Progenitor cell of endocrine pancreas (in vitro differentiated cells): Measurements from ENCODE around the gene LDLRAD2. TPM values are rescaled to one million over a fixed set of nuclear protein-coding genes. Genes with fewer than 3 reads are reported as not detected.
"Not testable (repeated sequence)": the region's sequence is repeated elsewhere in the genome, so short reads cannot be mapped to it uniquely, and the experiment has no call there.

Source experiments
- DNase-seq: peaks from one replicate; pipeline ENCODE4 v3.0.0; 2021; ENCODE audit warnings: low spot score; ENCODE audit not compliant: unreplicated experiment
- H3K27ac Mint-ChIP-seq: 2 replicates; pipeline ENCODE4 v1.8.0; 2021; ENCODE audit warnings: mild to moderate bottlenecking, moderate library complexity, mixed read lengths
- H3K27me3 Mint-ChIP-seq: 2 replicates; pipeline ENCODE4 v1.8.0; 2021; ENCODE audit warnings: mixed read lengths
- H3K36me3 Mint-ChIP-seq: 2 replicates; pipeline ENCODE4 v1.8.0; 2022; ENCODE audit warnings: mixed read lengths; ENCODE audit not compliant: insufficient read depth
- H3K4me1 Mint-ChIP-seq: 2 replicates; pipeline ENCODE4 v1.8.0; 2021; ENCODE audit warnings: low read depth, mixed read lengths
- H3K4me3 Mint-ChIP-seq: 2 replicates; pipeline ENCODE4 v1.8.0; 2021; ENCODE audit warnings: low read depth, mild to moderate bottlenecking, moderate library complexity, mixed read lengths
- H3K9me3 Mint-ChIP-seq: 2 replicates; pipeline ENCODE4 v1.8.0; 2021; ENCODE audit warnings: low read depth, mixed read lengths
- CTCF ChIP-seq: fragments of 200-600 bp; sonication (generic); IDR thresholded peaks from one replicate; pipeline ENCODE4 v1.5.0; 2021; ENCODE audit warnings: antibody characterized with exemption, mild to moderate bottlenecking; ENCODE audit not compliant: unreplicated experiment
- total RNA-seq: library from RNA; stranded (reverse); gene quantifications from 2 replicates; pipeline ENCODE4 v1.2.1, GENCODE V29; 2021

LDLRAD2 gene
- total RNA-seq, 1 donor from 2014 or later = 0.77 TPM

GRCh38 chr1:21782349-21782867 lies 29.7 kb upstream of the LDLRAD2 start:
- peaks cover 17% of the 10 kb centered on the region for H3K4me1 Mint-ChIP-seq
- no peak for DNase-seq
- H3K27ac Mint-ChIP-seq = peak overlapping the region; percentile 97
- peaks cover 1% of the 10 kb centered on the region for H3K36me3 Mint-ChIP-seq
- peak overlapping the region; percentile 89 for H3K4me3 Mint-ChIP-seq
- H3K27me3 Mint-ChIP-seq = peaks cover 3% of the 10 kb centered on the region
- no peak for TF ChIP-seq CTCF
- no peaks in the 10 kb centered on the region for H3K9me3 Mint-ChIP-seq

GRCh38 chr1:21782868-21783678 lies 29.0 kb upstream of the LDLRAD2 start, which contains the start of gene USP48:
Gene USP48, minus strand, starts transcription at chr1:21783149. Its CDS starts 192 bp downstream, at chr1:21782957.
- Mint-ChIP-seq H3K4me1 (peaks cover 17% of the 10 kb centered on the region), H3K9me3 (no peaks in the 10 kb centered on the region), H3K27me3 (peaks cover 3% of the 10 kb centered on the region), H3K4me3 (peak within 1 kb of the TSS; percentile 89), H3K36me3 (peaks cover 1% of the 10 kb centered on the region), H3K27ac (peak within 1 kb of the TSS; percentile 100)
- peak; percentile 96 for DNase-seq
- no peak for TF ChIP-seq CTCF

GRCh38 chr1:21783679-21784603 lies 28.1 kb upstream of the LDLRAD2 start:
- H3K27me3 Mint-ChIP-seq = peaks cover 3% of the 10 kb centered on the region
- peak; percentile 89 for DNase-seq
- H3K36me3 Mint-ChIP-seq = peaks cover 1% of the 10 kb centered on the region
- TF ChIP-seq CTCF = no peak
- peak overlapping the region; percentile 89 for H3K4me3 Mint-ChIP-seq
- H3K4me1 Mint-ChIP-seq = peaks cover 18% of the 10 kb centered on the region
- no peaks in the 10 kb centered on the region for H3K9me3 Mint-ChIP-seq
- H3K27ac Mint-ChIP-seq = peak overlapping the region; percentile 100

GRCh38 chr1:21785764-21786163 lies 26.3 kb upstream of the LDLRAD2 start:
- H3K4me3 Mint-ChIP-seq = not testable (repeated sequence)

GRCh38 chr1:21786640-21787039 lies 25.4 kb upstream of the LDLRAD2 start:
- peaks cover 3% of the 10 kb centered on the region for H3K27me3 Mint-ChIP-seq
- TF ChIP-seq CTCF = no peak
- H3K9me3 Mint-ChIP-seq = no peaks in the 10 kb centered on the region
- peaks cover 15% of the 10 kb centered on the region for H3K4me1 Mint-ChIP-seq
- H3K36me3 Mint-ChIP-seq = no peaks in the 10 kb centered on the region
- no peak for DNase-seq
- H3K4me3 Mint-ChIP-seq = no peak overlapping the region
- H3K27ac Mint-ChIP-seq = no peak overlapping the region

More at GRCh38 chr1:21785764-21786163, 26.3 kb upstream of the LDLRAD2 start:
- not testable (repeated sequence) for DNase-seq, H3K9me3 Mint-ChIP-seq, H3K27ac Mint-ChIP-seq, H3K36me3 Mint-ChIP-seq, H3K27me3 Mint-ChIP-seq
- peaks cover 18% of the 10 kb centered on the region for H3K4me1 Mint-ChIP-seq
